Measurements from ENCODE around the gene SPPL3.

DNA sequence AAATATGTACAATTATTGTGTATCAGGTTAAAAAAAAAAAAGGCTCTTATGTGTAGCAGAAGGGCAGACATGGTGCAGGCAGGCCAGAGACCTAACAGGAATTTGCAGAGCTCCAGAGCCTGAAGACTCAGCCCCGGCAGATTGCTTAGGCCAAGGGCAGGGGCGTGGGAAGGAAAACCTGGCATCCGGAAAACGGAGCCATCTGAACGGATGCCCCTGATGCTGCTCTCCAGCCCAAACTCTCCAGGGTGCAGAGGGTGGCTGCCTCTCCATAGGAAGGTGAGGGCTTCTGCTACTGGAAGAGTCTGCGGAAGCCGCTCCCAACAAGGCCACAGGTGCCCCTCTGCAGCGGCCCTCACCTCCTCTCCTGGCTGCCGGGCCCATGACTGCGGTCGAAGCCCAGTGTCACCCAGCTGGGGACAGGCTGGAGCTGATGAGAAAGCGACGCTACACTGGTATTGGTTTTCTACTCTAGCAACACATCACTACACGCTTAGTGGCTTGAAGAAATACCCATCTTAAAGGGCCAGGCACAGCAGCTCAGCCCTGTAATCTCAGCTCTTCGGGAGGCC, 159.2 kb downstream of the SPPL3 start:
- no peak for TF ChIP-seq POLR2A (IDR thresholded peaks at IDR 0.05)
- TF ChIP-seq, protein P1, sequence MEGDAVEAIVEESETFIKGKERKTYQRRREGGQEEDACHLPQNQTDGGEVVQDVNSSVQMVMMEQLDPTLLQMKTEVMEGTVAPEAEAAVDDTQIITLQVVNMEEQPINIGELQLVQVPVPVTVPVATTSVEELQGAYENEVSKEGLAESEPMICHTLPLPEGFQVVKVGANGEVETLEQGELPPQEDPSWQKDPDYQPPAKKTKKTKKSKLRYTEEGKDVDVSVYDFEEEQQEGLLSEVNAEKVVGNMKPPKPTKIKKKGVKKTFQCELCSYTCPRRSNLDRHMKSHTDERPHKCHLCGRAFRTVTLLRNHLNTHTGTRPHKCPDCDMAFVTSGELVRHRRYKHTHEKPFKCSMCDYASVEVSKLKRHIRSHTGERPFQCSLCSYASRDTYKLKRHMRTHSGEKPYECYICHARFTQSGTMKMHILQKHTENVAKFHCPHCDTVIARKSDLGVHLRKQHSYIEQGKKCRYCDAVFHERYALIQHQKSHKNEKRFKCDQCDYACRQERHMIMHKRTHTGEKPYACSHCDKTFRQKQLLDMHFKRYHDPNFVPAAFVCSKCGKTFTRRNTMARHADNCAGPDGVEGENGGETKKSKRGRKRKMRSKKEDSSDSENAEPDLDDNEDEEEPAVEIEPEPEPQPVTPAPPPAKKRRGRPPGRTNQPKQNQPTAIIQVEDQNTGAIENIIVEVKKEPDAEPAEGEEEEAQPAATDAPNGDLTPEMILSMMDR (IDR thresholded peaks at IDR 0.05) = no peak
